Measurements from ENCODE around the gene APLN. TPM values are rescaled to one million over a fixed set of nuclear protein-coding genes. Genes with fewer than 3 reads are reported as not detected.

APLN gene
- total RNA-seq, 5 donors from 2014 or later (not counting 1 experiment from before 2014, with no cell fraction given) = 0.06 TPM; not detected in 4

DNA sequence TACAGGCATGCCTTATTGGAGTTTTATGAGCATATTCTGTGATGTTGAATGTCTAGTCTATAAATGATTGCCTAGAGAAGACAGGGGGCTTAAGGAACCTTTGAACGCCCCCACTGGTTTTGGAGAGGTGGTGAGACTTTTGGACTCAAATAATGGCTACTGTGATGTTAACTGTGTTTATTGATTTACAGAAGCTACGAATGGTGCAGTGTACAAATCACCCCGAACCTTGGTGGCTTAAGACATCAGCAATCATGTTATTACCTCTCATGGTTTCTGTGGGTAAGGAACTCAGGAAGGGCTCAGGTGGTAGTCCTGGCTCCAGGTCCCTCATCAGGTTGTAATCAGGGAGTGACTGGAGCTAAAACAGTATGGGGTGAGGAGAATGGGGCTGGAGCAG is 33.3 kb upstream of the APLN start:
- Histone ChIP-seq H3K27me3 (replicated peaks in 1 of 2; ENCODE audit: control insufficient read depth in 2 of 2, extremely low read depth in 1 of 2, insufficient read depth in 2 of 2, low read length in 1 of 2) (no peaks in the 10 kb centered on the region), H3K9me3 (no peaks in the 10 kb centered on the region), H3K4me1 (ENCODE audit: control insufficient read depth in 1 of 2, extremely low read depth in 1 of 2, insufficient read depth in 2 of 2, low read length in 2 of 2) (no peaks in the 10 kb centered on the region), H3K4me3 (ENCODE audit: control insufficient read depth in 1 of 2, extremely low read depth in 1 of 2, low read length in 1 of 2) (no peak overlapping the region), H3K36me3 (ENCODE audit: control insufficient read depth in 2 of 2, extremely low read depth in 1 of 2, insufficient read depth in 1 of 2, low read length in 1 of 2) (no peaks in the 10 kb centered on the region), H3K27ac (ENCODE audit: low read length) (no peak overlapping the region)
- DNase-seq (no peak), ATAC-seq (replicated peaks in 1 of 4) (no peak)
- H3K27ac Mint-ChIP-seq = no peak overlapping the region
- no peaks in the 10 kb centered on the region for H3K9me3 Mint-ChIP-seq
- H3K4me1 Mint-ChIP-seq = no peaks in the 10 kb centered on the region
- CTCF ChIA-PET = no interaction called here
- POLR2A ChIA-PET = no interaction called here
- peaks cover 0 to 17% of the 10 kb centered on the region in 2 donors for H3K27me3 Mint-ChIP-seq
- H3K4me3 Mint-ChIP-seq = no peak overlapping the region
- WGBS (ENCODE audit: insufficient coverage) = no CpG with 5 or more reads among the region's 3 CpGs
- no peaks in the 10 kb centered on the region for H3K36me3 Mint-ChIP-seq

DNA sequence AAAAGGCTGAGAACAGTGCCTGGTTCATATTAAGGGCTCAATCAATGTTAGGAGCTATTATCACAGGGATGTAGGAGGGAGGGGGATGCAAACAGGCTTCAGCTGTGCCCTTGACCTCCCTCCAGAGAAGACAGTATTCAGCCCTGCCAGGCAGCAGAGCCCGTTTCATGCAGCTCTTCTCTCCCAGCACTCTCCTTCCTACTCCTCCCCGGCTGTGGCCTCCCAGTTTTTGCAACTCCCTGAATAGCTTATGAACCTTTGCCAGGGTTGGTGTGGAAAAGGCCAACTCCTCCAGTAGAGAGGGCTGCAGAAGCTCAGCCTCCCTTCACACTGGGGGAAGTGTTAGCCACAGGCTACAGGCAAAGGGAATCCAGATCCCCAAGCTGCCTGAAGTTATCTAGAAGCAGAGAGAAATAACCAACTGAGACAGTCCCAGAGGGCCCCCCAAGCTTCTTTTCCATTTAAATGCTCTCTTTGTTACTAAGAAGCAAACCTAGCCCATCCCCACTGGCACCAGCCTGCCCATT is 31.7 kb upstream of the APLN start:
- Mint-ChIP-seq H3K27ac (no peak overlapping the region), H3K27me3 (peaks cover 0 to 17% of the 10 kb centered on the region in 2 donors), H3K36me3 (no peaks in the 10 kb centered on the region), H3K9me3 (no peaks in the 10 kb centered on the region), H3K4me1 (no peaks in the 10 kb centered on the region), H3K4me3 (no peak overlapping the region)
- ATAC-seq (replicated peaks in 1 of 4) = no peak
- Histone ChIP-seq H3K9me3 (no peaks in the 10 kb centered on the region), H3K4me1 (ENCODE audit: control insufficient read depth in 1 of 2, extremely low read depth in 1 of 2, insufficient read depth in 2 of 2, low read length in 2 of 2) (no peaks in the 10 kb centered on the region), H3K36me3 (ENCODE audit: control insufficient read depth in 2 of 2, extremely low read depth in 1 of 2, insufficient read depth in 1 of 2, low read length in 1 of 2) (no peaks in the 10 kb centered on the region), H3K27ac (ENCODE audit: low read length) (no peak overlapping the region), H3K4me3 (ENCODE audit: control insufficient read depth in 1 of 2, extremely low read depth in 1 of 2, low read length in 1 of 2) (no peak overlapping the region), H3K27me3 (replicated peaks in 1 of 2; ENCODE audit: control insufficient read depth in 2 of 2, extremely low read depth in 1 of 2, insufficient read depth in 2 of 2, low read length in 1 of 2) (no peaks in the 10 kb centered on the region)
- DNase-seq = no peak
- POLR2A ChIA-PET = no interaction called here
- no CpG with 5 or more reads among the region's 2 CpGs for WGBS (ENCODE audit: insufficient coverage)
- CTCF ChIA-PET = interaction anchor here in 1 of 2 donors (0.5 kb wide), 1 partner anchor 140 kb away, joined by 7 read pairs; no protein-coding TSS in a partner anchor

DNA sequence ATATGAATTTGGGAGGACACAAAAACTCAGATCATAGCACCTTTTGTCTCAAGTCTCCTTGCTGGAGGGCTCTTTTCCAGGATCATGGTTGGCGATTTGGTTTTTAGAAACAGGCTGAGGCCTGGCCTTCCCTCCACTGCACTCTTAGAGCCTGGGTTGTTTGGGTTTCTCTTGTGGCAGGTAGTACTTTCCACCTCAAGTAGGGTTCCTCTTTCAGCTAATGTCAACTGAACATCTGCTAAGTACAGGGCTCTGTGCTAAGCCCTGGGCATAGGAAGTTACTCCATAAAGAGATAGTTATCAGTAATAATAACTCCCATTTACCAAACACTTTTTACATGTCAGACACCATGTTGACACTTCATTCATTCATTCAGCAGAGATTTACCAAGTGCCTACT is 28.2 kb upstream of the APLN start:
- H3K36me3 ChIP-seq (ENCODE audit: control insufficient read depth in 2 of 2, extremely low read depth in 1 of 2, insufficient read depth in 1 of 2, low read length in 1 of 2) = no peaks in the 10 kb centered on the region
- no peak for DNase-seq
- H3K4me3 ChIP-seq (ENCODE audit: control insufficient read depth in 1 of 2, extremely low read depth in 1 of 2, low read length in 1 of 2) = no peak overlapping the region
- ATAC-seq (replicated peaks in 1 of 4) = no peak
- ChIA-PET CTCF (no interaction called here), POLR2A (no interaction called here)
- no peaks in the 10 kb centered on the region for H3K9me3 ChIP-seq
- H3K27ac ChIP-seq (ENCODE audit: low read length) = no peak overlapping the region
- no peaks in the 10 kb centered on the region for H3K27me3 ChIP-seq (replicated peaks in 1 of 2; ENCODE audit: control insufficient read depth in 2 of 2, extremely low read depth in 1 of 2, insufficient read depth in 2 of 2, low read length in 1 of 2)
- Mint-ChIP-seq H3K36me3 (no peaks in the 10 kb centered on the region), H3K4me3 (no peak overlapping the region), H3K9me3 (no peaks in the 10 kb centered on the region), H3K27me3 (peaks cover 0 to 23% of the 10 kb centered on the region in 2 donors), H3K27ac (no peak overlapping the region), H3K4me1 (peaks cover 0 to 20% (median 12%) of the 10 kb centered on the region in 3 donors)
- H3K4me1 ChIP-seq (ENCODE audit: control insufficient read depth in 1 of 2, extremely low read depth in 1 of 2, insufficient read depth in 2 of 2, low read length in 2 of 2) = peaks cover 5 to 15% of the 10 kb centered on the region in 2 experiments
- WGBS (ENCODE audit: insufficient coverage) = no CpG with 5 or more reads among the region's 1 CpG

DNA sequence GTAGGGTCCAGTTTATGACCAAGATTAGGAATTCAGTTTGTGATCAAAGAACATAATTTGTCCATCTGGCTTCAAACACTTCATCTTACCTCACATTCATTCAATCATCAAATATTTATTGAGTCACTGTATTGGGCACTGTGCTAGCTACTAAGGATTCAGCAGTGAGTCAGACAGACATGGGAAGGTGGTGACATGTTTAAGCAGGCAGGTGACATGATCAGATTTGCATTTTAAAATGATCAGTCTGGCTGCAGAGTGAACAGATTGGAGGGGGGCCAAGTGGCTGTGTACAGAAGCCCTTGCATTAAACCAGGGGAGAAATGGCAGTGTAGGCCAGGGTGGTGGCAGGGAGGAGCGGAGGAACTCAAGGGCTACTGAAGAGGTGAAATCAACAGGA is 25.1 kb upstream of the APLN start:
- WGBS (ENCODE audit: insufficient coverage) = no CpG with 5 or more reads among the region's 1 CpG
- no peaks in the 10 kb centered on the region for H3K36me3 ChIP-seq (ENCODE audit: control insufficient read depth in 2 of 2, extremely low read depth in 1 of 2, insufficient read depth in 1 of 2, low read length in 1 of 2)
- POLR2A ChIA-PET = interaction anchor here (0.5 to 0.7 kb wide), 5 partner anchors 41 to 122 kb away, joined by 4 to 11 read pairs (median 6); no protein-coding TSS in a partner anchor
- H3K4me3 Mint-ChIP-seq = no peak overlapping the region
- no peak for ATAC-seq (replicated peaks in 1 of 4)
- H3K4me1 Mint-ChIP-seq = peaks cover 7 to 27% (median 12%) of the 10 kb centered on the region in 3 donors
- H3K4me1 ChIP-seq (ENCODE audit: control insufficient read depth in 1 of 2, extremely low read depth in 1 of 2, insufficient read depth in 2 of 2, low read length in 2 of 2) = peaks cover 5 to 21% of the 10 kb centered on the region in 2 experiments
- H3K27ac Mint-ChIP-seq = peak overlapping the region in 1 of 2 donors; percentile 46
- DNase-seq = no peak
- H3K36me3 Mint-ChIP-seq = no peaks in the 10 kb centered on the region
- H3K9me3 ChIP-seq = no peaks in the 10 kb centered on the region
- H3K27ac ChIP-seq (ENCODE audit: low read length) = no peak overlapping the region
- peaks cover 0 to 22% of the 10 kb centered on the region in 2 donors for H3K27me3 Mint-ChIP-seq
- no peaks in the 10 kb centered on the region for H3K9me3 Mint-ChIP-seq
- CTCF ChIA-PET = interaction anchor here (0.6 to 0.7 kb wide), 5 partner anchors 32 to 246 kb away, joined by 3 to 5 read pairs (median 4); no protein-coding TSS in a partner anchor
- H3K27me3 ChIP-seq (replicated peaks in 1 of 2; ENCODE audit: control insufficient read depth in 2 of 2, extremely low read depth in 1 of 2, insufficient read depth in 2 of 2, low read length in 1 of 2) = no peaks in the 10 kb centered on the region
- H3K4me3 ChIP-seq (ENCODE audit: control insufficient read depth in 1 of 2, extremely low read depth in 1 of 2, low read length in 1 of 2) = no peak overlapping the region

DNA sequence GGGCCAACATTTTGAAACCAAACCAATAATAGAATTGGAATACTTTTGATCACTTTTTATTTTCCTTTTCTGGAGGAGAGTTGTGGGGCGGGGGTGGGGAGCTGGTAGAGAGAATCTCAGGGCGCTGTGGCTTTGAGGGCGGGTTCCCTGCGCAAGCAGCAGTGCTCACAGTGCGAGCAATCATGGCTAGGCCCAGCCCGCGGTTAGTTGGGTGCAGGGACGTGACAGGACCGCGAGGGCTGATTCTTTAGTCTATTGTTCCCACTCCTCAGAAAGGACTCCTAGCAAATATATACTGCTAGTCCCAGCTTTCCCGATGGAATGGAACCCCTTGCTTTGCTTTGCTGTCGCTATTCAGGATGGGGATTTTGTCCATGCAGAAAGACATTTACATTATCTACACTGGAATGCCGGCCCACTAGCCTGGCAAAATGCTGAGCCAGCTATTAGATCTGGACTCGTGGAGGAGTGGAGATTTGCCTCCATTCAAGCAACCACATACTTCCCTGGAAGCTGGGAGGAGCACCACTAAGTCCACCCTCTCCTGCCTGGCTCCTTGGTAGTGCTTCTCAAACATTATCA is 23.9 kb upstream of the APLN start:
- peak overlapping the region; percentile 44 to 49 for H3K4me3 ChIP-seq (ENCODE audit: control insufficient read depth in 1 of 2, extremely low read depth in 1 of 2, low read length in 1 of 2)
- peak overlapping the region; percentile 43 for H3K27ac ChIP-seq (ENCODE audit: low read length)
- Mint-ChIP-seq H3K4me3 (peak overlapping the region; percentile 55 to 71 (median 56)), H3K9me3 (no peaks in the 10 kb centered on the region), H3K4me1 (peaks cover 7 to 27% (median 12%) of the 10 kb centered on the region in 3 donors), H3K27ac (peak overlapping the region; percentile 68 to 81), H3K36me3 (no peaks in the 10 kb centered on the region), H3K27me3 (peaks cover 0 to 24% of the 10 kb centered on the region in 2 donors)
- no CpG with 5 or more reads among the region's 14 CpGs for WGBS (ENCODE audit: insufficient coverage)
- ChIA-PET POLR2A (no interaction called here), CTCF (interaction anchor here (0.6 to 1.3 kb wide), 6 partner anchors 17 to 247 kb away, joined by 3 to 9 read pairs (median 3); partner anchors contain the start of gene UTP14A (in 1 of the 2))
- DNase-seq (peak in 29 of 35 experiments; percentile 19 to 57 (median 34)), ATAC-seq (replicated peaks in 1 of 4) (peak; percentile 70 to 77 (median 74))
- peaks cover 5 to 21% of the 10 kb centered on the region in 2 experiments for H3K4me1 ChIP-seq (ENCODE audit: control insufficient read depth in 1 of 2, extremely low read depth in 1 of 2, insufficient read depth in 2 of 2, low read length in 2 of 2)
- no peaks in the 10 kb centered on the region for H3K27me3 ChIP-seq (replicated peaks in 1 of 2; ENCODE audit: control insufficient read depth in 2 of 2, extremely low read depth in 1 of 2, insufficient read depth in 2 of 2, low read length in 1 of 2)
- H3K9me3 ChIP-seq = no peaks in the 10 kb centered on the region
- H3K36me3 ChIP-seq (ENCODE audit: control insufficient read depth in 2 of 2, extremely low read depth in 1 of 2, insufficient read depth in 1 of 2, low read length in 1 of 2) = no peaks in the 10 kb centered on the region

DNA sequence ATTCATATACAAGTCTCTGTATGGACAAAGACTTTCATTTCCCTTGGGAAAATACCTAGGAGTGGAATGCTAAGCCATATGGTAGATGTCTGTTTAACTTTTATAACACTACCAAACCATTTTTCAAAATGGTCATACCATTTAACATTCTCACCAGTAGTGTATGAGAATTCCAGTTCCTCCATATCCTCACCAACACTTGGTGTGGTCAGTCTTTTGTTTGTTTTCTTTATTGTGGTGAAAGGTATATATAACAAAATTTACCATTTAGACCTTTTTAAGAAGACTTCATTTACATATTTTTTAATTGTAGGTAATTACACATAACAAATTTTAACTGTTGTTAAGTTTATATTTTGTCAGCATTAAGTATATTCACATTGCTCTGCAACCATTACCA is 12.7 kb upstream of the APLN start:
- DNase-seq = no peak
- H3K4me3 Mint-ChIP-seq = no peak overlapping the region
- POLR2A ChIA-PET = no interaction called here
- H3K27ac Mint-ChIP-seq = no peak overlapping the region
- no peak overlapping the region for H3K27ac ChIP-seq (ENCODE audit: low read length)
- CTCF ChIA-PET = no interaction called here
- no peak for ATAC-seq (replicated peaks in 1 of 4)
- no peaks in the 10 kb centered on the region for H3K4me1 ChIP-seq (ENCODE audit: control insufficient read depth in 1 of 2, extremely low read depth in 1 of 2, insufficient read depth in 2 of 2, low read length in 2 of 2)
- H3K27me3 ChIP-seq (replicated peaks in 1 of 2; ENCODE audit: control insufficient read depth in 2 of 2, extremely low read depth in 1 of 2, insufficient read depth in 2 of 2, low read length in 1 of 2) = no peaks in the 10 kb centered on the region
- no peaks in the 10 kb centered on the region for H3K4me1 Mint-ChIP-seq
- no peaks in the 10 kb centered on the region for H3K36me3 Mint-ChIP-seq
- no peak overlapping the region for H3K4me3 ChIP-seq (ENCODE audit: control insufficient read depth in 1 of 2, extremely low read depth in 1 of 2, low read length in 1 of 2)
- H3K9me3 Mint-ChIP-seq = peaks cover 0 to 4% (median 2%) of the 10 kb centered on the region in 3 donors
- H3K27me3 Mint-ChIP-seq = peaks cover 0 to 37% of the 10 kb centered on the region in 2 donors
- H3K9me3 ChIP-seq = no peaks in the 10 kb centered on the region
- H3K36me3 ChIP-seq (ENCODE audit: control insufficient read depth in 2 of 2, extremely low read depth in 1 of 2, insufficient read depth in 1 of 2, low read length in 1 of 2) = no peaks in the 10 kb centered on the region
